ENCODE data around the gene STRN4. TPM values are rescaled to one million over a fixed set of nuclear protein-coding genes. Genes with fewer than 3 reads are reported as not detected.

The STRN4 gene
- total RNA-seq, 1 experiment from 2014 or later = 134 TPM

- peak overlapping the region; percentile 34 for H3K27ac ChIP-seq (ENCODE audit: low read depth, low read length, poor library complexity, severe bottlenecking)
- H3K9me3 ChIP-seq (ENCODE audit: low read depth, low read length, poor library complexity, severe bottlenecking) = no peaks in the 10 kb centered on the region
- no peak for DNase-seq (ENCODE audit: low spot score)
- ChIA-PET POLR2A (ENCODE audit: low non-redundant PET) (no interaction called here), CTCF (no interaction called here)
- intact Hi-C loops (cut with micrococcal nuclease; ENCODE audit: unreplicated experiment) = no loop called here
- no peaks in the 10 kb centered on the region for H3K4me1 ChIP-seq (ENCODE audit: insufficient read depth, low read length, poor library complexity, severe bottlenecking)
- no TSS peak for BruUV-seq (replicated peaks)
- peaks cover 27% of the 10 kb centered on the region for H3K36me3 ChIP-seq (ENCODE audit: insufficient read depth, low read length, poor library complexity, severe bottlenecking)
- no peak for TF ChIP-seq EZH2 (IDR thresholded peaks at IDR 0.05; ENCODE audit: borderline replicate concordance, low read depth, low read length, poor library complexity, severe bottlenecking)
- no peak for TF ChIP-seq CTCF (conservative IDR thresholded peaks at IDR 0.05; ENCODE audit: low read depth, low read length)
- H3K27me3 ChIP-seq (replicated peaks; ENCODE audit: insufficient read depth, low read depth, low read length, poor library complexity) = no peaks in the 10 kb centered on the region
- no peak overlapping the region for H3K4me3 ChIP-seq (ENCODE audit: low read depth, low read length, poor library complexity, severe bottlenecking)
Observed at GRCh38 chr19:46742926-46743480, 3.2 kb downstream of the STRN4 start.

- no TSS peak for BruUV-seq (replicated peaks)
- no peaks in the 10 kb centered on the region for H3K9me3 ChIP-seq (ENCODE audit: low read depth, low read length, poor library complexity, severe bottlenecking)
- no peak overlapping the region for H3K4me3 ChIP-seq (ENCODE audit: low read depth, low read length, poor library complexity, severe bottlenecking)
- DNase-seq (ENCODE audit: low spot score) = no peak
- intact Hi-C loops (cut with micrococcal nuclease; ENCODE audit: unreplicated experiment) = no loop called here
- CTCF ChIA-PET = no interaction called here
- H3K27me3 ChIP-seq (replicated peaks; ENCODE audit: insufficient read depth, low read depth, low read length, poor library complexity) = no peaks in the 10 kb centered on the region
- H3K27ac ChIP-seq (ENCODE audit: low read depth, low read length, poor library complexity, severe bottlenecking) = no peak overlapping the region
- TF ChIP-seq CTCF (conservative IDR thresholded peaks at IDR 0.05; ENCODE audit: low read depth, low read length) (no peak), EZH2 (IDR thresholded peaks at IDR 0.05; ENCODE audit: borderline replicate concordance, low read depth, low read length, poor library complexity, severe bottlenecking) (no peak)
- no peaks in the 10 kb centered on the region for H3K4me1 ChIP-seq (ENCODE audit: insufficient read depth, low read length, poor library complexity, severe bottlenecking)
- peaks cover 41% of the 10 kb centered on the region for H3K36me3 ChIP-seq (ENCODE audit: insufficient read depth, low read length, poor library complexity, severe bottlenecking)
- POLR2A ChIA-PET (ENCODE audit: low non-redundant PET) = interaction anchor here (0.5 kb wide), 1 partner anchor 396 kb away, joined by 3 read pairs; no protein-coding TSS in a partner anchor
Observed at GRCh38 chr19:46741447-46741846, 4.8 kb downstream of the STRN4 start.

- no peaks in the 10 kb centered on the region for H3K4me1 ChIP-seq (ENCODE audit: insufficient read depth, low read length, poor library complexity, severe bottlenecking)
- DNase-seq (ENCODE audit: low spot score) = no peak
- ChIA-PET CTCF (no interaction called here), POLR2A (ENCODE audit: low non-redundant PET) (no interaction called here)
- peak overlapping the region; percentile 47 for H3K27ac ChIP-seq (ENCODE audit: low read depth, low read length, poor library complexity, severe bottlenecking)
- H3K27me3 ChIP-seq (replicated peaks; ENCODE audit: insufficient read depth, low read depth, low read length, poor library complexity) = no peaks in the 10 kb centered on the region
- H3K4me3 ChIP-seq (ENCODE audit: low read depth, low read length, poor library complexity, severe bottlenecking) = no peak overlapping the region
- BruUV-seq (replicated peaks) = no TSS peak
- H3K9me3 ChIP-seq (ENCODE audit: low read depth, low read length, poor library complexity, severe bottlenecking) = no peaks in the 10 kb centered on the region
- TF ChIP-seq CTCF (conservative IDR thresholded peaks at IDR 0.05; ENCODE audit: low read depth, low read length) (no peak), EZH2 (IDR thresholded peaks at IDR 0.05; ENCODE audit: borderline replicate concordance, low read depth, low read length, poor library complexity, severe bottlenecking) (no peak)
- intact Hi-C loops (cut with micrococcal nuclease; ENCODE audit: unreplicated experiment) = no loop called here
- H3K36me3 ChIP-seq (ENCODE audit: insufficient read depth, low read length, poor library complexity, severe bottlenecking) = peaks cover 50% of the 10 kb centered on the region
Observed at GRCh38 chr19:46739290-46739771, 6.9 kb downstream of the STRN4 start.

Data from A673 (cell line).